ENCODE results near the gene STON2. TPM values are rescaled to one million over a fixed set of nuclear protein-coding genes. Genes with fewer than 3 reads are reported as not detected.
"Not testable (repeated sequence)": the region's sequence is repeated elsewhere in the genome, so short reads cannot be mapped to it uniquely, and the experiment has no call there.

Gene STON2
- total RNA-seq, 1 experiment from 2014 or later: 6.3 TPM

- not testable (repeated sequence) for DNase-seq (ENCODE audit: low spot score)
Measured at GRCh38 chr14:81223788-81224187, 176.3 kb downstream of the STON2 start.

- no peak for DNase-seq (ENCODE audit: low spot score)
Measured at GRCh38 chr14:81222691-81223090, 177.4 kb downstream of the STON2 start.

- no peak for DNase-seq (ENCODE audit: low spot score)
Measured at GRCh38 chr14:81222126-81222525, 178.0 kb downstream of the STON2 start.

- no peak for DNase-seq (ENCODE audit: low spot score)
Measured at GRCh38 chr14:81221579-81222102, 178.5 kb downstream of the STON2 start.

GRCh38 chr14:81220830-81221578, 179.1 kb downstream of the STON2 start, which contains the start of gene GTF2A1:
GTF2A1 (minus strand) TSS chr14:81220959; CDS start chr14:81220518, 441 bp downstream.
- DNase-seq (ENCODE audit: low spot score): peak; percentile 93

- no peak for DNase-seq (ENCODE audit: low spot score)
Measured at GRCh38 chr14:81220580-81220829, 179.6 kb downstream of the STON2 start.

GRCh38 chr14:81219759-81220579, 180.2 kb downstream of the STON2 start:
- no peak for DNase-seq (ENCODE audit: low spot score)

GRCh38 chr14:81219210-81219758, 180.8 kb downstream of the STON2 start:
- peak; percentile 97 for DNase-seq (ENCODE audit: low spot score)

- DNase-seq (ENCODE audit: low spot score): peak; percentile 9
Measured at GRCh38 chr14:81211844-81212243, 188.3 kb downstream of the STON2 start.

Other genes with a start within 250 kb of the STON2 start
- gene GTF2A1, start 179.4 kb downstream of the STON2 start, total RNA-seq (2014; rRNA removed; shearing (Covaris generic)): 16.5 and 17.2 TPM in 2 replicates
- 36.3 and 47.1 TPM in 2 replicates for gene SEL1L, start 133.5 kb upstream of the STON2 start, total RNA-seq (2014; rRNA removed; shearing (Covaris generic))

Measured in H4 (cell line).